HAP-1 (cell line): ENCODE measurements around the gene QKI.
A peak's percentile ranks its signal among the peaks of the same experiment; 100 is the strongest.

Experiments
- DNase-seq, 2 experiments: peaks; one replicate each; pipeline ENCODE4 v3.0.0-alpha.2; 2016 to 2020; ENCODE audit warnings: low spot score in 2 of 2
- H3K27me3 ChIP-seq: fragments of 250-450 bp; sonication (Bioruptor Pico); 2 replicates; pipeline ENCODE4 v1.5.1; 2020; ENCODE audit warnings: low read depth, mild to moderate bottlenecking, moderate library complexity
- H3K36me3 ChIP-seq: fragments of 250-450 bp; sonication (Bioruptor Pico); replicated peaks from 2 replicates; pipeline ENCODE4 v1.5.1; 2020; ENCODE audit warnings: mild to moderate bottlenecking
- H3K4me1 ChIP-seq: fragments of 250-450 bp; sonication (Bioruptor Pico); 2 replicates; pipeline ENCODE4 v1.5.1; 2020; ENCODE audit warnings: mild to moderate bottlenecking
- H3K4me3 ChIP-seq: fragments of 250-450 bp; sonication (Bioruptor Pico); 2 replicates; pipeline ENCODE4 v1.5.1; 2020; ENCODE audit warnings: mild to moderate bottlenecking, moderate library complexity
- H3K9me3 ChIP-seq: fragments of 250-450 bp; sonication (Bioruptor Pico); 2 replicates; pipeline ENCODE4 v1.5.1; 2020; ENCODE audit warnings: mild to moderate bottlenecking, moderate library complexity
- in situ Hi-C: fragments of 300-500 bp; cut with MboI; formaldehyde crosslinking; loops from 3 replicates; pipeline ENCODE4 v1.14.3; 2020; ENCODE audit warnings: low sequenced_read_pairs, inconsistent platforms, mixed read lengths

The QKI gene

GRCh38 chr6:163449076-163449475 is 34.6 kb downstream of the QKI start:
- no peak for DNase-seq
- in situ Hi-C loops, result no loop called here
- H3K4me1 ChIP-seq, result peaks cover 4% of the 10 kb centered on the region
- no peaks in the 10 kb centered on the region for H3K36me3 ChIP-seq
- no peak overlapping the region for H3K4me3 ChIP-seq
- H3K27me3 ChIP-seq, result no peaks in the 10 kb centered on the region
- no peaks in the 10 kb centered on the region for H3K9me3 ChIP-seq

DNA sequence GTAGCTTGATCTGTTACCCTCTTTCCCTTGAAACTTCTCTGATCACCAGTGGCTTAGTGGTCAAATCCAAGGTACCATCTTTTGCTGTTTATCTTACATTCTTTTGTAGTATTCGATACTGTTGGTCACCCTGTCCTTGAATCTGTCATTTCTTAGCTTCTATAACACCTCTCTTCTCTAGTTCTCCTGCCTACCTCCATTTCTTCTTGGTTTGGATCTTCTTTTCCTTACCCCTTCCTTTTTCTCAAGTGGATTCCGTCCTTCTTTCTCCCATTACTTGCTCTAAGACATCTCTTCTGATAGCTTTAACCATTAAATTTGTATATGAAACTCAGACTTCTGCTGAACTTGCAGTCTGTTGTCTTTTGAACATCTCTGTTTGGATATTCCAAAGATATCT is 39.9 kb downstream of the QKI start:
- DNase-seq, result no peak
- in situ Hi-C loops, result no loop called here
- no peaks in the 10 kb centered on the region for H3K9me3 ChIP-seq

GRCh38 chr6:163455552-163455951 is 41.0 kb downstream of the QKI start:
- DNase-seq, result no peak
- Histone ChIP-seq H3K27me3 (no peaks in the 10 kb centered on the region), H3K4me1 (peaks cover 14% of the 10 kb centered on the region), H3K9me3 (no peaks in the 10 kb centered on the region), H3K36me3 (no peaks in the 10 kb centered on the region; the same call in none of the 2 replicates), H3K4me3 (no peak overlapping the region)
- in situ Hi-C loops, result no loop called here

More for the DNA sequence above, 39.9 kb downstream of the QKI start:
- H3K4me3 ChIP-seq, result no peak overlapping the region
- H3K27me3 ChIP-seq, result no peaks in the 10 kb centered on the region
- H3K4me1 ChIP-seq, result peaks cover 4% of the 10 kb centered on the region
- no peaks in the 10 kb centered on the region; the same call in none of the 2 replicates for H3K36me3 ChIP-seq

GRCh38 chr6:163457637-163458561 is 43.4 kb downstream of the QKI start:
- Histone ChIP-seq H3K4me3 (no peak overlapping the region), H3K27me3 (no peaks in the 10 kb centered on the region), H3K9me3 (no peaks in the 10 kb centered on the region), H3K36me3 (no peaks in the 10 kb centered on the region; the same call in none of the 2 replicates), H3K4me1 (peaks cover 14% of the 10 kb centered on the region)
- no peak for DNase-seq
- in situ Hi-C loops, result no loop called here

- H3K4me1 ChIP-seq, result peaks cover 9% of the 10 kb centered on the region
- no peaks in the 10 kb centered on the region; the same call in none of the 2 replicates for H3K36me3 ChIP-seq
- H3K27me3 ChIP-seq, result no peaks in the 10 kb centered on the region
- no peak overlapping the region for H3K4me3 ChIP-seq
- no peak for DNase-seq
- in situ Hi-C loops, result no loop called here
- no peaks in the 10 kb centered on the region for H3K9me3 ChIP-seq
Measured at GRCh38 chr6:163459007-163459406, 44.5 kb downstream of the QKI start.

GRCh38 chr6:163459536-163459935 is 45.0 kb downstream of the QKI start:
- no peaks in the 10 kb centered on the region; the same call in none of the 2 replicates for H3K36me3 ChIP-seq
- in situ Hi-C loops, result no loop called here
- no peak overlapping the region for H3K4me3 ChIP-seq
- no peaks in the 10 kb centered on the region for H3K27me3 ChIP-seq
- H3K4me1 ChIP-seq, result peaks cover 9% of the 10 kb centered on the region
- no peaks in the 10 kb centered on the region for H3K9me3 ChIP-seq
- no peak for DNase-seq

DNA sequence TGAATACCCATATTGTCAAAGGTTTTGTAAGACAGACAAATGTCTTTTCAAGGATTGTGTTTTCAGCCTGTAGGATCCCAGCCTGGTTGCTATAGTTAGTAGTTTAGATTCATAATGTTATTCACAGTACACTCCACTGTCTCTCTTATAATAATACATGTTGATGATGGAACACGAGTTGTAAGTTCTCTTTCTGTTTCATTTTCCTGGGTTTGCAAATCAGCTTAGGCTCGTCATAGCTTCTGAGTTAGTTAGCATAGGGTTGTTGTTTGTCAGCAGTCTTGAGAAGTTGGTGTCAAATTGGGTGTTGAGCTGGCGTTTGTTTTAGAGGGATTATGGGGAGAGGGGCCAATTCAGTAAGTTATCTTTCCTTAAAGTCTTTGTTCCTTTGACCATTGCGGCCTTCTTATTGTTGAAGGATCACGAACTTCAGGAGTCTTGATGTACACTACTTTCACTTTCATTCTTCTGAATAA is 45.8 kb downstream of the QKI start:
- Histone ChIP-seq H3K9me3 (no peaks in the 10 kb centered on the region), H3K27me3 (no peaks in the 10 kb centered on the region), H3K36me3 (no peaks in the 10 kb centered on the region; the same call in none of the 2 replicates), H3K4me3 (no peak overlapping the region), H3K4me1 (peaks cover 9% of the 10 kb centered on the region)
- DNase-seq, result peak in 1 of 2 experiments; percentile 18
- in situ Hi-C loops, result no loop called here

GRCh38 chr6:163461696-163462095 is 47.2 kb downstream of the QKI start:
- Histone ChIP-seq H3K27me3 (no peaks in the 10 kb centered on the region), H3K4me3 (no peak overlapping the region), H3K9me3 (no peaks in the 10 kb centered on the region), H3K36me3 (no peaks in the 10 kb centered on the region; the same call in none of the 2 replicates), H3K4me1 (peaks cover 9% of the 10 kb centered on the region)
- in situ Hi-C loops, result no loop called here
- no peak for DNase-seq

DNA sequence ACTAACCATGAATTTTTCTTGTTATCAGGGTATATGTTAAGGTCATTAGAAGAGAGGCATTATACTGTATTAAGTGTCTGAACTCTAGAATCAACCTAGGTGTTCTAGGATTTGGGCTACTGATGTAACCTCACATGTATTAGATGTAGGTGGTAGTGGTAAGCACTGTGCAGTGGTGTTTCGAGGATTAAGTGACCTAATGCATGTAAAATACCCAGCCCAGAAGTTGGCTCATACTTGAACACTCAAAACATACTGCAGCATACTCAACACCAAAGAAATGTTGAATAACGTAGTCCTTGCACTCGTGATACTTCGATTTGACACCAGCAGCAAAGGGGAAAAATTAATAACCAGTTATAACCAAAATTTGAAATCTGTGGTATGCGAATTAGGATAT is 48.7 kb downstream of the QKI start:
- Histone ChIP-seq H3K4me3 (no peak overlapping the region), H3K36me3 (no peaks in the 10 kb centered on the region), H3K27me3 (no peaks in the 10 kb centered on the region), H3K9me3 (no peaks in the 10 kb centered on the region), H3K4me1 (peaks cover 9% of the 10 kb centered on the region)
- no peak for DNase-seq
- in situ Hi-C loops, result no loop called here

GRCh38 chr6:163463795-163464194 is 49.3 kb downstream of the QKI start:
- no peaks in the 10 kb centered on the region; the same call in 1 of the 2 replicates for H3K36me3 ChIP-seq
- no peaks in the 10 kb centered on the region for H3K9me3 ChIP-seq
- DNase-seq, result no peak
- H3K4me1 ChIP-seq, result peaks cover 9% of the 10 kb centered on the region
- in situ Hi-C loops, result no loop called here
- H3K4me3 ChIP-seq, result no peak overlapping the region
- no peaks in the 10 kb centered on the region for H3K27me3 ChIP-seq

DNA sequence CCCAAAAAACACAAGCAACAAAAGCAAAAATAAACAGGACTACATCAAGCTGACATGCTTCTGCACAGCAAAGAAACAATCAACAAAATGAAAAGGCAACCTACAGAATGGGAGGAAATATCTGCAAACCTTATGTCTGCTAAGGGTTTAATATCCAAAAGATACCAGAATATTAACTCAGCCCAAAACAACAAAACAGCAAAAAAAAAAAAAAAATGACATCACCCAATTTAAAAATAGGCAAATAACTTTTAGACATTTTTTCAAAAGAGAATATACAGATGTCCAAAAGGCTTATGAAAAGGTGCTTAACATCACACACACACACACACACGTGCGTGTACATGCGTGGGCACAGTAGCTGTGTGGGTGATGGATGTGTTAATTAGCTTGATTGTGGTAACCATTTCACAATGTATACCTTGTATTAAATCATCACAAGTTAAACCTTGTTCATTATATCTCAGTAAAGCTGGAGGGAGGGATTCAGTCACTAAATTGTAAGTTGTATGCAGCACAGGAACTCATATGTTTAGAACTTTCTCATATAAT is 52.4 kb downstream of the QKI start:
- Histone ChIP-seq H3K9me3 (peaks cover 9% of the 10 kb centered on the region), H3K27me3 (no peaks in the 10 kb centered on the region), H3K4me3 (no peak overlapping the region), H3K36me3 (peaks cover 7% of the 10 kb centered on the region), H3K4me1 (no peaks in the 10 kb centered on the region)
- in situ Hi-C loops, result no loop called here
- no peak for DNase-seq

DNA sequence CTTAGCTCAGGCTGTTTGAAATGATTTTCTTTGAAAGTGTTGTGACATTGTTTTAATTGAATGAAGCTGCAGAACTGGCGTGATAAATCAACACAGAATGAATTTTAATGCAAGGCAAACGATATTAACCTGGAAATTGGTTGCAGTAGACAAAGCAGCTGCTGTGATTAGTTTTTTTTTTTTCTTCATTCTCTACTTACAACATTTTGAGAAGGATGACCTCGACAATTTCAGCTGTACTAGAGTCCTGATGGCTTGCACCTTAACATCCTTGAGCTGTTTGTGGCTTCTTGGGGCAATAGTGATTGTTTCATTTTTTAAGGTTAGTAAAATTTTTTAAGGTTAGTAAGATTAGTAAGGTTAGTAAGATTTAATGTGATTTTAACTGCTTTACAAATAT is 54.2 kb downstream of the QKI start:
- Histone ChIP-seq H3K4me3 (no peak overlapping the region), H3K36me3 (peaks cover 7% of the 10 kb centered on the region), H3K4me1 (no peaks in the 10 kb centered on the region), H3K27me3 (no peaks in the 10 kb centered on the region), H3K9me3 (peaks cover 9% of the 10 kb centered on the region)
- DNase-seq, result no peak
- in situ Hi-C loops, result no loop called here

DNA sequence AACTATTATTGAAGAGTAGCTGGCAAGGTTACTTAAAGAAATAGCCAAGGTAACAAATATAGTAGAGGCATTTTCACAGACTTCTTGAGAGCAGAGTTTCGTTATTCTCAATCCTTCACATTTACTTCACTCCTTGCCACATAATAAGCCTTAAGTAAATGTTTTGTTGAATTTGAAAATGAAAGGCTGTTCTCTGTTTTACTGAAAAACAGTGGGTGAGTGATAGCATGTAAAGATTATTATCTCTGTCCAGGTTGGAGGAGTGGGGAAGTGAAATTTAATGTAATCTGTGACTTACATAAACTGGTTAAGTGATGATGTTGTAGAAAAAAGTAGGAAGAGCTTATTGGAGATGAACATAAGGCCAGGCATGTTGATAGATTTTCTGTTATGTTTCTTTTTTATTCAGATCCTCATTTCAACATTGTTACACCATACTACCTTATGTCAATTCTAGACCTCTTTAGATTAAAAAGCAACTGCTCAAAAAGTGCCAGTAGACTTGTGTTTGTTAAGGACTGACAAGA is 55.0 kb downstream of the QKI start:
- Histone ChIP-seq H3K36me3 (peaks cover 7% of the 10 kb centered on the region), H3K4me3 (no peak overlapping the region), H3K27me3 (no peaks in the 10 kb centered on the region), H3K4me1 (no peaks in the 10 kb centered on the region; the same call in 1 of the 2 replicates), H3K9me3 (peaks cover 9% of the 10 kb centered on the region)
- in situ Hi-C loops, result no loop called here
- no peak for DNase-seq

DNA sequence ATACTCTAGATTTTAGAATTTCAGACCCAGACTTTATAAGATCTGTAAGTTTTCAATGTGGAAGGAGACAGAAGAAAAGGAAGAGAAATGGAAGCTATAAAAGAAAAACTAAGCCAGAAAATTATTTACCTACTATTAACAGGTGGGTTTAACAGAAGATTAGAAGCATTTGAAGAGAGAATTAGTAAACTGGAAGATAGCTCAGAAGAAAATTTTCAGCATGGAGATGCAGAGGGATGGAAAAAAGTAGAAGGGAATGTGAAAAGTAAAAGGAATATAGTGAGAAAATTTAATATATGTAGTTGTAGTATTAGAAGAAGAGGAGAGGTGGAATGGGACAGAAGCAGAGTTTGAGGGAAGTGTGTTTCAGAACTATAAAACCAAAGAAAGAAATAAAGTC is 56.1 kb downstream of the QKI start:
- in situ Hi-C loops, result no loop called here
- Histone ChIP-seq H3K9me3 (peaks cover 9% of the 10 kb centered on the region), H3K4me1 (no peaks in the 10 kb centered on the region; the same call in 1 of the 2 replicates), H3K27me3 (no peaks in the 10 kb centered on the region), H3K4me3 (no peak overlapping the region), H3K36me3 (peaks cover 7% of the 10 kb centered on the region)
- DNase-seq, result no peak
